Measurements from ENCODE around the gene G6PC1.
"Not testable (repeated sequence)": the region's sequence is repeated elsewhere in the genome, so short reads cannot be mapped to it uniquely, and the experiment has no call there.

Gene G6PC1

DNA sequence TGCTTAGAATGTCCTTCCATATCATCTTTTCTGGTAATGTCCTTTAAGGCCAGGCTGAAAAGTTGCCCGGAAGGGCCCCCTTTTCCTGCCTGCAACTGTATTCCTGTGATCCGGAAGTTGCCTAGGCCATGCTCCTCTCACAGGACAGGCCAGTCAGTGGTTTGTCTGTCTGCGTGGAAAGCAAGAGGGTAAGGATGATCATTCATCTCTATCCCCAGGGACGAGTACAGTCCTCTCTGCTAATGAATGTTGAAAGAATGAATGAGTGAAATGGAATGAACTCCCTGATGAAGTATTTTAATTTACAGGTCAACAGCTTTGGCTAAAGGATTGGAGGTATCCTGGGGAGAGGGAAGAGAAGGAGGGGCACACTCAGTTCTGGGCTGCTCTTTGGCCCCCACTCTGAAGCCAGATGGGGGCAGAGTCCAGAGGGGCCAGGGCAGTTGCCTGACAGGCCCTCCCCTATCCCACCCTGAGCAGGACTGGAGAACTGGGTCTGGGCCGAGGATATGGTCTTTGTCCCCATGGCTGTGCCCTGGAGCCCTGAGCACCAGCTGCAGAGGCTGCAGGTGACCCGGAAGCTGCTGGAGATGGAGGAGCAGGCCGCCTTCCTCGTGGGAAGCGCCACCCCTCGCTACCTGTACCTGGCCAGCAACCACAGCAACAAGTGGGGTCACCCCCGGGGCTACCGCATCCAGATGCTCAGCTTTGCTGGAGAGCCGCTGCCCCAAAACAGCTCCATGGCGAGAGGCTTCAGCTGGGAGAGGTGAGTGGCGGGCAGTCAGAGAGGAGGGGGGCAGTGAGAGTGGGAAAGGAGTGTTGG lies 46.4 kb upstream of the G6PC1 start:
- H3K9me2 ChIP-seq (replicated peaks; ENCODE audit: control insufficient read depth, low read length), result no peaks in the 10 kb centered on the region
- H3K27me3 ChIP-seq (ENCODE audit: control insufficient read depth, low read length), result no peaks in the 10 kb centered on the region
- H3K4me1 ChIP-seq (ENCODE audit: control insufficient read depth, low read length), result no peaks in the 10 kb centered on the region
- no peak overlapping the region for H3K4me2 ChIP-seq (ENCODE audit: low read length)
- peaks cover 4% of the 10 kb centered on the region; the same call in 1 of the 2 replicates for H3F3A ChIP-seq (ENCODE audit: control insufficient read depth, insufficient read depth)
- no peak for TF ChIP-seq EZH2phosphoT487 (IDR thresholded peaks at IDR 0.05; ENCODE audit: borderline replicate concordance, low read length)
- TF ChIP-seq CTCF (IDR thresholded peaks at IDR 0.05; ENCODE audit: low read depth, low read length, poor library complexity, severe bottlenecking), result no peak
- H3K79me2 ChIP-seq (ENCODE audit: control insufficient read depth, low read length), result no peaks in the 10 kb centered on the region
- H4K20me1 ChIP-seq (ENCODE audit: control insufficient read depth, insufficient read depth, low read depth, low read length), result no peaks in the 10 kb centered on the region
- no peak overlapping the region for H3K27ac ChIP-seq (ENCODE audit: low read depth, low read length)
- no peak overlapping the region for H3K4me3 ChIP-seq (ENCODE audit: low read length)
- H3K36me3 ChIP-seq (ENCODE audit: control insufficient read depth, low read length), result no peaks in the 10 kb centered on the region
- no peaks in the 10 kb centered on the region for H3K9me3 ChIP-seq (ENCODE audit: control insufficient read depth, insufficient read depth, low read length)

GRCh38 chr17:42855048-42855596 lies 45.5 kb upstream of the G6PC1 start:
- H3K36me3 ChIP-seq (ENCODE audit: control insufficient read depth, low read length), result no peaks in the 10 kb centered on the region
- no peaks in the 10 kb centered on the region for H4K20me1 ChIP-seq (ENCODE audit: control insufficient read depth, insufficient read depth, low read depth, low read length)
- no peak for TF ChIP-seq EZH2phosphoT487 (IDR thresholded peaks at IDR 0.05; ENCODE audit: borderline replicate concordance, low read length)
- TF ChIP-seq CTCF (IDR thresholded peaks at IDR 0.05; ENCODE audit: low read depth, low read length, poor library complexity, severe bottlenecking), result no peak
- H3K4me1 ChIP-seq (ENCODE audit: control insufficient read depth, low read length), result no peaks in the 10 kb centered on the region
- no peak overlapping the region for H3K4me3 ChIP-seq (ENCODE audit: low read length)
- no peaks in the 10 kb centered on the region for H3K9me2 ChIP-seq (replicated peaks; ENCODE audit: control insufficient read depth, low read length)
- H3K79me2 ChIP-seq (ENCODE audit: control insufficient read depth, low read length), result no peaks in the 10 kb centered on the region
- no peak overlapping the region for H3K4me2 ChIP-seq (ENCODE audit: low read length)
- H3F3A ChIP-seq (ENCODE audit: control insufficient read depth, insufficient read depth), result peaks cover 4% of the 10 kb centered on the region; the same call in 1 of the 2 replicates
- no peak overlapping the region for H3K27ac ChIP-seq (ENCODE audit: low read depth, low read length)
- no peaks in the 10 kb centered on the region for H3K9me3 ChIP-seq (ENCODE audit: control insufficient read depth, insufficient read depth, low read length)
- H3K27me3 ChIP-seq (ENCODE audit: control insufficient read depth, low read length), result no peaks in the 10 kb centered on the region

GRCh38 chr17:42856093-42856492 lies 44.5 kb upstream of the G6PC1 start:
- not testable (repeated sequence) for H3K27ac ChIP-seq (ENCODE audit: low read depth, low read length); H3K36me3 ChIP-seq (ENCODE audit: control insufficient read depth, low read length); H3K4me1 ChIP-seq (ENCODE audit: control insufficient read depth, low read length); H3K4me3 ChIP-seq (ENCODE audit: low read length); H3K4me2 ChIP-seq (ENCODE audit: low read length); H4K20me1 ChIP-seq (ENCODE audit: control insufficient read depth, insufficient read depth, low read depth, low read length); H3F3A ChIP-seq (ENCODE audit: control insufficient read depth, insufficient read depth); H3K79me2 ChIP-seq (ENCODE audit: control insufficient read depth, low read length); H3K27me3 ChIP-seq (ENCODE audit: control insufficient read depth, low read length); H3K9me3 ChIP-seq (ENCODE audit: control insufficient read depth, insufficient read depth, low read length); H3K9me2 ChIP-seq (replicated peaks; ENCODE audit: control insufficient read depth, low read length)

DNA sequence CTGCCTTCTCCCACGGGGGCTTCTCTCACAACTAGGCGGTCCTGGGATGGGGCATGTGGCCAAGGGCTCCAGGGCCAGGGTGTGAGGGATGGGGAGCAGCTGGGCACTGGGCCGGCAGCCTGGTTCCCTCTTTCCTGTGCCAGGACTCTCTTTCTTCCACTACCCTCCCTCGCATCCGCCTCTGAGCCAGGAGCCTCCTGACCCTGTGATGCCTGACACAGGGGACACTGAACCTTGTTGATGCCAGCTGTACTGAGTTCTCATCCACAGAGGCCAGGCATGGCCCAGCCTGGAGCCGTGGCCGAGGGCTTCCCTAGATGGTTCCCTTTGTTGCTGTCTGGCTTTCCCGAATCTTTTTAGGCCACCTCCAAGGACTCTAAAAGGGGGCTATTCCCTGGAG lies 44.1 kb upstream of the G6PC1 start:
- not testable (repeated sequence) for H3K4me1 ChIP-seq (ENCODE audit: control insufficient read depth, low read length); H3K4me2 ChIP-seq (ENCODE audit: low read length); H3K36me3 ChIP-seq (ENCODE audit: control insufficient read depth, low read length); H3K4me3 ChIP-seq (ENCODE audit: low read length); H3K9me3 ChIP-seq (ENCODE audit: control insufficient read depth, insufficient read depth, low read length); H3K9me2 ChIP-seq (replicated peaks; ENCODE audit: control insufficient read depth, low read length); H4K20me1 ChIP-seq (ENCODE audit: control insufficient read depth, insufficient read depth, low read depth, low read length); H3F3A ChIP-seq (ENCODE audit: control insufficient read depth, insufficient read depth); H3K27me3 ChIP-seq (ENCODE audit: control insufficient read depth, low read length); H3K27ac ChIP-seq (ENCODE audit: low read depth, low read length); H3K79me2 ChIP-seq (ENCODE audit: control insufficient read depth, low read length)

Measured in DOHH2 (cell line).